ENCODE results near the gene COPG2.

DNA sequence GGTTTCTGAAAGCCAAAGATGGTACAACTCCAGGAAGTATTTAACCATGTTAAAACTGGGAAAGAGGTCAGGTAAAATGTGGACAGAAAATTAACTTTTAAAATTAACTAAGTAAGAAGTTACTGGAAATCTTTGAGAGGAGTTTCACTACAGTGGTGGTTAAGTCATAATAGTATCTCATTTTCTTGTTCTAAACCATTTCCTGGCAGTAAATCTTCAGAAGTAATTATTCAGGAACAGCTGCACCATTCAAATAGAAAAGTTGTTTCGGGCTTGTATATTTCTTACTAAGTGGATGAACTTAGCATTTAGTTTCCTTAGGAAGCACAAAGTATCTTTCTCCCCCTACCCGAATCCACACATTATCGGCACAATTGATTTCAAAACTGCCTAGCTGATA, 27.1 kb downstream of the COPG2 start:
- TF ChIP-seq CTCF (conservative IDR thresholded peaks at IDR 0.05; ENCODE audit: low read length) (no peak), EZH2phosphoT487 (IDR thresholded peaks at IDR 0.05; ENCODE audit: borderline replicate concordance, low read depth, low read length) (no peak)

All from OCI-LY7 (cell line).